GM19438 (cell line): ENCODE measurements around the gene PLIN5.
"Not testable (repeated sequence)": the region's sequence is repeated elsewhere in the genome, so short reads cannot be mapped to it uniquely, and the experiment has no call there.

Experiments used
- ATAC-seq: cut with Tn5 transposase; IDR thresholded peaks from one replicate; pipeline ENCODE4 v1.9.1; 2021; ENCODE audit warnings: low read depth; ENCODE audit not compliant: unreplicated experiment

Gene PLIN5

GRCh38 chr19:4543842-4544647, 9.0 kb upstream of the PLIN5 start:
- no peak for ATAC-seq

DNA sequence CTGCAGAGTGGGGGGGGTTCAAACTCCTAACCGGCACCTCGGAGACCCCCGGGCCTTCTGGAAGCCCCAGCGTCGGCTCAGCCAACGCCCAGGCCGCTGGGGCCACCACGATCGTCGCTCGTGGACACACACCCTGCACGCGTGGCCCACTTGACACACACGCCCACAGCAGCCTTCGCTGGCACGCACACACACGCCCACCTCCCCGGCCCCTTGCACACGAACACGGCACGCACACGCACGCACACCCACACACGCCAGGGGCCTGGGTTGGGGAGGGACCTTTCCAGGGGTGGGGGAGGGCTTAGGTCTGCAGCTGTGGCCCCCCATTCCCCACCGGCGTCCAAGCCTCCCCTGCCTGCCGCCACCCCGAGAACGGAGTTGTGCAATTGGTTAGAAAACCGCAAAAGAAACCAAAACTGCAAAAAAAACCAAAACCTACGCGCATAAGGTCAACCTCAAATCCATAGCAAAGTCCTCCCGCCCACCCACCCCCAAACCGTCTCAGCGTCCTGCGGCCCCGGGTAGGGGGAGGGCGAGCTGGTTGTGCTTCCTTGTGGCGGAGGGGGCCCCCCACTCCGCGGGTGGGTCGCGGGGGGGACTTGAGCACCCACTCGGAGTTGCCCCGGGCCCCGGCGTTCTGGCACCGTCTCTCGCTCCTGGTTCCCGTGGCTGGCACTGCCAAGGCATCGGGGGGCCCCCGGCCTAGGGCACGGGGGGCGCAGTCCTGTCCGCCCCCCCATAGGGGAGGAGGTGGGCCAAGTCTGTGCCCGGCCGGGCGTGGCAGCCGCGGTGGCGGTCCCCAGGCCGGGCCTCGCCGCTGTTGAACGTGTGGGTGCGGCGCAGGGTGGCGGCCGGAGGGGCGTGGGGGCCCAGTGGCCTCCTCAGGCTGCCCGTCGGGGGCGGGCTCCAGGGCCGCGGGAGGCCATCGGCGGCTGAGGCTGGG, 8.1 kb upstream of the PLIN5 start:
- no peak for ATAC-seq

DNA sequence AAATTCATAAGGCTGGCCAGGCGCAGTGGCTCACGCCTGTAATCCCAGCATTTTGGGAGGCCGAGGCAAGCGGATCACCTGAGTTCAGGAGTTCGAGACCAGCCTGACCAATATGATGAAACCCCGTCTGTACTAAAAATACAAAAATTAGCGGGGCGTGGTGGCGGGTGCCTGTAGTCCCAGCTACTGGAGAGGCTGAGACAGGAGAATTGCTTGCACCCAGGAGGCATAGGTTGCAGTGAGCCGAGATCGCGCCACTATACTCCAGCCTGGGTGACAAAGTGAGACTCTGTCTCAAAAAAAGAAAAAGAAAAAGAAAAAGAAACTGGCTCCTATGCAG, 6.8 kb upstream of the PLIN5 start:
- not testable (repeated sequence) for ATAC-seq

DNA sequence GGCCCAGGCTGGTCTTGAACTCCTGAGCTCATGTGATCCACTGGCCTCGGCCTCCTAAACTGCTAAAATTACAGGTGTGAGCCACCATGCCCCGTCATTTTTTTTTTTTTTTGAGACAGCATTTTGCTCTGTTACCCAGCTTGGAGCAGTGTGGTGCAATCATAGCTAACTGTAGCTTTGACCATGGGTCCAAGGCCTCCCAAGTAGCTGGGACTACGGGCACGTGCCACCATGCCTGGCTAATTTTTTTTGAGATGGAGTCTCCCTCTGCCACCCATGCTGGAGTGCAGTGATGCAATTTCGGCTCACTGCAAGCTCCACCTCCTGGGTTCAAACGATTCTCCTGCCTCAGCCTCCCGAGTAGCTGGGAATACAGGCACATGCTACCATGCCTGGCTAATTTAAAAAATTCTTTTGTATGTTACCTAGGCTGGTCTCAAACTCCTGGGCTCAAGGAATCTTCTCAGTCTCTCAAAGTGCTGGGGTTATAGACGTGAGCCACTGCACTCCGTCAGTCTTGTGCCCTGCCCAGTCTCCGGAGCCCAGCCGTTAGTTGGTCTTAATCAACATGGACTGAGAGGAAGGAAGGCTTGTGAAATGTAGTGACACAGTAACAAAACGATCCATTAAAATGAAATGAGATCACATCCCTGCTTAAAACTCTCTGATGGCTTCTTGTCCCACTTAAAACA, 6.2 kb upstream of the PLIN5 start:
- ATAC-seq = no peak

DNA sequence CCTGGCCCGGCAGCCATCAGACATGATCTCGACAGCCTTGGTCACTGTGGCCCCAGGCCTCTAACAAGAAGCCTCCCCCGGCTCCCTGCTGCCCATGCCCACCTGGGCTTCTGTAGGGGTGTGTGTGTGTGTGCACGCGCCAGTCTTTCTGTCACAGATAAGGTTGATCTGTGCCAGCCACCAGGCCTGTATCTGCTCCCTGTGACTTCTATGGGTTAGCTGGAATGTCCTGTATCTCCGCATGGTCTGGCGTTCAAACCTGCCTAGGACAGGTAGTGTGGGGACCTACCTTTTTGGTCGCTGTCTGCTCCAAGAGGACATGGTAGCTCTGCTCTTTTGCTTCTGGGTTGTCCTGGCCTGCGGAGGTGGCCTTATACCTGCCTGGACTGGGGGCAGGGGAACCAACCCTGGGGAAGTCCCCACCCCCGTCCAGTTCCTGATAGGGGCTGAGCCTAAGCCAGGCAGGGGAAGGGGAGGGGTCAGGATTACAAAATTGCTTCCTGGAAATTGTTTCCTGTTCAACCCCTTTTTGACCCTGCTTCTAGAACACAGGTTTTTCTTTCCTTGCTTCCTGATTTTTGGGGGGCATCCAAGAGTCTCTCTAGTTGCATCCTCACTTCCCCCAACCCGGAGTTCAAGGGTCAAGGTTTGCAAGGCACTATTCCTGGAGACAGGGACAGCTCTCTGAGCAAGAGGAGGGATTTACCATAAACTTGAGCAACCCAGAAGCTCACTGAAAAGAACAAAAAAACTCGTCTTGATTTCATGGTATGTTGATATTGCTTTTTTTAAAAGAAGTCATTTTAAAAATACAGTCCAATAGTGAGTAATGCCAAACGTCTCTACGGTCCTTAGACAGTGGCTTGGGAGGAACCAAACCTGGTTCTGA, 4.9 kb upstream of the PLIN5 start, which contains the start of gene LRG1:
TSS of gene LRG1 (minus strand) at position 344 of the 889 bp plus-strand sequence. CDS start at position 321, 23 bp downstream.
- peak; percentile 60 for ATAC-seq

DNA sequence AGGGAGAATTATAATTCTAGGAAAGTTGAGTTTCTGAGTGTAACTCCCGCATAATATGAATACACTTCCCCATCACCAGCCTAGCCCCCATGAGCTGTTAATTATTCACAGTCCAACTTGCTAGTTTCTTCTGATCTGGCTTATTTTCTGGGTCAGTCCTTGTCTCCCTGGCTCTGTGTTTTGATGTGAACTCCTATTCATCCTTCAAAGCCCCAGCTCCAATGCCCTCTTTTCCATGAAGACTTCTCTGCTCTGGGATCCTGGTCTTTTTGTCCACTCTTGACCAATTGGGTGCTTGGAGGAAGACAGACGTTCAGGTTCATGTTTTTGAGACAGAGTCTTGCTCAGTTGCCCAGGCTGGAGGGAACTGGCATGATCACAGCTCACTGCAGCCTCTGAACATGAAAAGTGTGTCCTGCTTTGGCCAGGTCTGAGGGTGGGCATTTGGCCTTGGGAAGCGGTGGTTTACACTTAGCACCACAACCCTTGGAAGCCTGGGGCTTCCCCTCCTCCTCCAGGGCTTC, 4.2 kb upstream of the PLIN5 start:
- no peak for ATAC-seq

DNA sequence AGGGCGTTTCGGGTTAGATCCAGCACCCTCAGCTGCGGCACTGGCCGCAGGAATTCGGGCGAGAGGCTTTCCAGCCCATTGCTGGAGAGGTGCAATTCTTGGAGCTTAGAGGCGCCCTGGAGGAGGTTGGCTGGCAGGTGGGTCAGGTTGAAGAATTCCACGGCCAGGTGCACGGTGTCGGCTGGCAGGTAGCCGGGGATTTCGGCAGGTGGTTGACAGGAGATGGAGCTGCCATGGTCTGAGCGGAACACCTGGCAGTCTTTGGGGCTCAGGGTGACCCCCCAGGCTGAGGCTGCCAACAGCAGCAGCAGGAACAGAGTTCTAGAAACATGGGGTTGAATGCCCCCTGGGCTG, 3.6 kb upstream of the PLIN5 start:
- no peak for ATAC-seq

GRCh38 chr19:4537953-4538600, 3.1 kb upstream of the PLIN5 start:
- no peak for ATAC-seq

GRCh38 chr19:4536798-4537197, 1.8 kb upstream of the PLIN5 start:
- no peak for ATAC-seq

- no peak for ATAC-seq
Observed at GRCh38 chr19:4533835-4534424, 1.1 kb downstream of the PLIN5 start.

DNA sequence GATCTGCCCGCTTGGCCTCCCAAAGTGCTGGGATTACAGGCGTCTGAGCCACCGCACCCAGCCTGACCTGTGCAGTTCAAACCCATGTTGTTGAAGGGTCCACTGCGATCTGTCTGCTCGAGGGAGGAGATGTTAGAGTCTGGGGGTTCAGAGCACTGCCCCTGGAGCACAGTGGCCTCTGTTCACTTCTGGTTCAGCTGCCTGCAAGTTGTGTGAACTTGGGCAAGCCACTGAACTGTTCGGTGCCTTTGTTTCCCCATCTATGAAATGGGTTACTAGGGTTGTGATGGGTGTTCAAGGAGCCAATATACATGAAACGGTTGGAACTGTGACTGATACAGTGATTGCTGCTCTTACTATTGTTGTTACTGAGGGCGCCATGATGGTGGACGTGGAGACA, 1.7 kb downstream of the PLIN5 start:
- ATAC-seq = no peak

- ATAC-seq = no peak
Observed at GRCh38 chr19:4531562-4532165, 3.4 kb downstream of the PLIN5 start.

DNA sequence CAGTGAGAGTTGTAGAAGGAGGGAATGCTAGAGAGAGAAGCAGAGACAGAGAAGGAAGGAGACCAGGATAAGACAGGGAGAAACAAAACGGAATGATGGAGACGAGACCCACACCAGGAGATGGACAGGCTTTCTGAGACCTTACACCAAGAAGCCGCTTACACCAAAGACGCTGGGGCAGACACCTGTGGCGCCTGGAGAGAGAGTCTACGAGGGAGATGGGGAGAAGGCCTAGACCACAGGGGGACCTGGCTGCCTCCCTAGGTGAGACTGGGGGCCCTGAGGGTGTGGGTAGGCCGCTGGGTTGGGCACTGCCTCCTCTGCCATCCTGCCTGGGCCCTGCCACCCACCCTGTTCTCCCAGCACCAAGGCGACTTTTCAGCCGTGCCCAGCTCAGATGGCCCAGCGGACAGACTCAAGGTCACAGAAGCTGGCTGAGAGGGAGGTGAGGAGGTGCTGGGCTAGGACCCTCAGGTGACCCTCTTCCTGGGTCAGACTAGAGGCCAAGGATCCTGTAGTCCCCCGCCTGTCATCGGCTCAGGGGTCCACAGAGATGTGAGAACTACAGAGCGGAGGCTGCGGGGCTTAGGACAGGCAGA, 5.0 kb downstream of the PLIN5 start:
- ATAC-seq = no peak

GRCh38 chr19:4528843-4529242, 6.2 kb downstream of the PLIN5 start:
- ATAC-seq = no peak

GRCh38 chr19:4527377-4527776, 7.6 kb downstream of the PLIN5 start:
- ATAC-seq = not testable (repeated sequence)

GRCh38 chr19:4525563-4526002, 9.4 kb downstream of the PLIN5 start:
- ATAC-seq = no peak

DNA sequence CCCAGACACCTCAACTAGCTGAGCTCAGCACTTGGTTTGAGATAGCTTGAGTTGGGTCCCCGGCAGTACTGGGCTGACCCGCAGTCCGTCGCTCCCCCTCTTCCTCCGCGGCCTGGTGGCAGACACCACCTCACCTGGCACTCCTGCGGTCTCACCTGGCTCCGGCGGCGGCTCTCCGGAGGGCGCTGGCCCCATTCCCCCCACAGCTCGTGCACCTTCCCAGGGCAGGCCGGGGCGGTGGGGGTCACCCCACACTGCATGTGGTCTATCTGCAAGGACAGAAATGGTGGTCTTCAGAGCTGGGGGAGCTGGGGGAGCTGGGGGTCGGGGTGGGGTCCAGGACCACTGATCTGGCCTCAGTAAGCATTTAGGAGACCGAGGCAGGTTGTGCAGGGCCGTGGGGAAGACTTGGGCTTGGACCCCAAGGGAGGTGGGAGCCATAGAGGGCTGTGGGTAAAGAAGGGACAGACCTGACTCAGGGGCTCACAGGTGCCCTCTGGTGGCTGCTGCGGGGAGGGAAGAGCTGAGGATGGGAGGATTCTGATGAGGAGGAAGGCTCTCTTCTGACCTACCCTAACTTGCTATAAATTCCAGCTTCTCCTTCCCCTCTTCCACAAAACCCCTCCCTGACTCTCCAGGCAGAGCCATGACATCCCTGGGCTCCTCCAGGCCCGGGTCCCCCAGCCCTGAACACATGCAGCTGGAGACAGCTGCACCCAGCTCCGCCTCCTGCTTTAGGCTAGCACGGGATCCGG, 10.0 kb downstream of the PLIN5 start:
- ATAC-seq = no peak
